HepG2 (cell line): ENCODE results near the gene APH1B. TPM values are rescaled to one million over a fixed set of nuclear protein-coding genes. Genes with fewer than 3 reads are reported as not detected.

Experiments
- ATAC-seq: fragments of 200-7000 bp; cut with Tn5 transposase; 3 replicates; pipeline ENCODE4 v1.9.1; 2020; ENCODE audit warnings: mild to moderate bottlenecking, moderate library complexity
- BruUV-seq: library from RNA; stranded (reverse); fragments of 400-500 nt; replicated peaks from 2 replicates; lab custom pipeline; 2021; lab: Mats Ljungman, UMichigan
- CTCF ChIA-PET: fragments of 300-600 bp; formaldehyde crosslinking; extraction: SDS; loops from one replicate; lab custom pipeline; 2021; ENCODE audit warnings: low total read pairs, inconsistent platforms, low intra/inter-chr PET ratio; lab: Yijun Ruan, JAX
- POLR2A ChIA-PET: fragments of 350-600 bp; sonication (Branson Sonifier 250); formaldehyde crosslinking; loops from one replicate; lab custom pipeline; 2020; ENCODE audit warnings: antibody characterized with exemption, inconsistent platforms; lab: Yijun Ruan, JAX
- DNase-seq: peaks from one replicate; pipeline ENCODE4 v3.0.0-alpha.2; 2015; ENCODE audit warnings: low spot score
- FAIRE-seq: peaks from 3 replicates; lab custom pipeline; 2011; peaks lifted over from hg19 to GRCh38; lab: Jason Lieb, UNC
- H2AFZ ChIP-seq: one replicate; pipeline ENCODE4 v1.6.1; 2011; ENCODE audit warnings: low read length, inconsistent platforms
- H3K27ac ChIP-seq: fragments of 300-600 bp; 3 replicates; pipeline ENCODE4 v1.8.0; 2011; ENCODE audit warnings: mixed run types, mild to moderate bottlenecking, mixed read lengths, low read length, inconsistent platforms; ENCODE audit not compliant: insufficient read depth; ENCODE audit errors: extremely low read length
- H3K27me3 ChIP-seq, 2 experiments: fragments of 200-600 bp in 1 of 2; 2 replicates in 1 of 2; 3 replicates in 1 of 2; pipeline versions ENCODE4 v1.6.0 to v1.8.0; 2011; ENCODE audit warnings: low read length in 2 of 2, mild to moderate bottlenecking in 2 of 2, moderate library complexity in 2 of 2, inconsistent platforms in 1 of 2; ENCODE audit not compliant: insufficient read depth in 2 of 2, control insufficient read depth in 1 of 2
- H3K36me3 ChIP-seq, 2 experiments: fragments of 200-600 bp in 1 of 2; replicated peaks in 1 of 2; 2 replicates in 1 of 2; 3 replicates in 1 of 2; pipeline versions ENCODE4 v1.5.1 to v1.8.0; 2011; ENCODE audit warnings: low read length in 2 of 2, inconsistent platforms in 1 of 2; ENCODE audit not compliant: insufficient read depth in 2 of 2, control insufficient read depth in 1 of 2
- H3K4me1 ChIP-seq: 2 replicates; pipeline ENCODE4 v1.5.1; 2012; ENCODE audit warnings: low read length, inconsistent platforms; ENCODE audit not compliant: insufficient read depth
- H3K4me2 ChIP-seq: 2 replicates; pipeline ENCODE4 v1.6.0; 2011; ENCODE audit warnings: low read depth, low read length, inconsistent platforms
- H3K4me3 ChIP-seq, 3 experiments: fragments of 200-600 bp in 1 of 3; sonication (generic), shearing (Covaris generic) in 1 of 3; replicated peaks in 1 of 3; 2 replicates each; pipeline ENCODE4 v1.5.1; 2011 to 2016; ENCODE audit warnings: low read length in 3 of 3, inconsistent platforms in 2 of 3, low read depth in 2 of 3, mild to moderate bottlenecking in 2 of 3, control low read depth in 1 of 3, mixed read lengths in 1 of 3; ENCODE audit not compliant: insufficient read depth in 1 of 3
- H3K79me2 ChIP-seq: one replicate; pipeline ENCODE4 v1.6.1; 2011; ENCODE audit warnings: low read length, inconsistent platforms; ENCODE audit not compliant: insufficient read depth
- H3K9ac ChIP-seq: 2 replicates; pipeline ENCODE4 v1.6.0; 2011; ENCODE audit warnings: mild to moderate bottlenecking, low read depth, low read length, inconsistent platforms; ENCODE audit not compliant: insufficient read depth
- H3K9me3 ChIP-seq: 2 replicates; pipeline ENCODE4 v1.5.1; 2012; ENCODE audit warnings: mild to moderate bottlenecking, low read length
- H4K20me1 ChIP-seq: 2 replicates; pipeline ENCODE4 v1.6.0; 2011; ENCODE audit warnings: inconsistent platforms, mild to moderate bottlenecking, low read length, moderate library complexity; ENCODE audit not compliant: insufficient read depth
- CEBPB ChIP-seq: IDR thresholded peaks from 2 replicates; pipeline ENCODE4 v1.6.1; 2011; ENCODE audit warnings: low read depth, low read length, improper control_type of control experiment, borderline replicate concordance
- HNF4G ChIP-seq, 2 experiments: sonication (generic) in 1 of 2; formaldehyde crosslinking in 1 of 2; IDR thresholded peaks; 2 replicates each; pipeline versions ENCODE4 v1.4.0 to v1.6.1; 2011 to 2020; ENCODE audit warnings: borderline replicate concordance in 2 of 2, low read depth in 2 of 2, mild to moderate bottlenecking in 2 of 2, low read length in 1 of 2, missing genetic modification reagents in 1 of 2, moderate library complexity in 1 of 2
- SUZ12 ChIP-seq: fragments of 150-350 bp; IDR thresholded peaks from 2 replicates; pipeline ENCODE4 v1.6.1; 2014; ENCODE audit warnings: low read depth, low read length
- ZBTB3 ChIP-seq: sonication (generic); formaldehyde crosslinking; IDR thresholded peaks from 2 replicates; pipeline ENCODE4 v1.4.0; 2020; ENCODE audit warnings: low read depth, mild to moderate bottlenecking, moderate library complexity, missing genetic modification reagents, borderline replicate concordance
- ZNF264 ChIP-seq: sonication (generic); formaldehyde crosslinking; IDR thresholded peaks from 2 replicates; pipeline ENCODE4 v1.4.0; 2020; ENCODE audit warnings: missing genetic modification reagents
- ZNF460 ChIP-seq: sonication (generic); formaldehyde crosslinking; IDR thresholded peaks from 2 replicates; pipeline ENCODE4 v1.5.1; 2020; ENCODE audit warnings: missing genetic modification reagents, mild to moderate bottlenecking, borderline replicate concordance
- WGBS: methylation state at CpG from one replicate; pipeline ENCODE4 v1.1.6; 2017; ENCODE audit warnings: low lambda C conversion rate; 5-methylcytosine and 5-hydroxymethylcytosine counted together
- in situ Hi-C: cut with HindIII; loops from 2 replicates; pipeline ENCODE4 v1.10.0; 2017; ENCODE audit warnings: low pct_unique_long_range_greater_than_20kb; ENCODE audit not compliant: extremely low pct_ligation_motif_present
- intact Hi-C: fragments of 100-400 bp; cut with micrococcal nuclease; formaldehyde crosslinking; loops from one replicate; pipeline ENCODE4 v1.10.0; 2022; ENCODE audit not compliant: unreplicated experiment
- polyA plus RNA-seq, 8 experiments: library from polyadenylated mRNA; depleted of rRNA in 3 of 8; stranded (reverse) in 7 of 8; unstranded in 1 of 8; fragments of >200 nt; fragmentation: Illumina TruSeq in 4 of 8; extraction: Trizol in 4 of 8; gene quantifications; 2 replicates each; pipeline versions ENCODE4 v1.2.1 to v1.2.3, GENCODE V29; 2011 to 2016; ENCODE audit warnings: low read depth in 4 of 8, missing spikeins in 1 of 8, mixed read lengths in 1 of 8; ENCODE audit not compliant: insufficient read depth in 1 of 8
- total RNA-seq, 5 experiments: library from RNA; depleted of rRNA; stranded (reverse); fragments of >200 nt; fragmentation: Illumina TruSeq; extraction: Trizol; gene quantifications; 2 replicates each; pipeline ENCODE4 v1.2.3, GENCODE V29; 2016; ENCODE audit warnings: low read depth in 1 of 5
- TF ChIP-seq, protein P1 (sequence below): sonication (generic); formaldehyde crosslinking; IDR thresholded peaks from 2 replicates; pipeline ENCODE4 v1.4.0; 2020; ENCODE audit warnings: missing genetic modification reagents; ENCODE audit errors: not compliant biosample characterization
- TF ChIP-seq, protein P2 (sequence below): sonication (generic); formaldehyde crosslinking; IDR thresholded peaks from 2 replicates; pipeline ENCODE4 v1.5.0; 2020; ENCODE audit warnings: mild to moderate bottlenecking, missing genetic modification reagents
- TF ChIP-seq, protein P3 (sequence below): sonication (generic); formaldehyde crosslinking; IDR thresholded peaks from 2 replicates; pipeline ENCODE4 v1.4.0; 2020; ENCODE audit warnings: missing genetic modification reagents, borderline replicate concordance
- TF ChIP-seq, protein P4 (sequence below): sonication (generic); formaldehyde crosslinking; IDR thresholded peaks from 2 replicates; pipeline ENCODE4 v1.4.0; 2020; ENCODE audit warnings: missing genetic modification reagents

Gene APH1B
- total and polyA plus RNA-seq, 2 of the 13 experiments (the other 11 are each of a cell fraction or from before 2014, with no cell fraction given), result 0.45 to 1.00 TPM

DNA sequence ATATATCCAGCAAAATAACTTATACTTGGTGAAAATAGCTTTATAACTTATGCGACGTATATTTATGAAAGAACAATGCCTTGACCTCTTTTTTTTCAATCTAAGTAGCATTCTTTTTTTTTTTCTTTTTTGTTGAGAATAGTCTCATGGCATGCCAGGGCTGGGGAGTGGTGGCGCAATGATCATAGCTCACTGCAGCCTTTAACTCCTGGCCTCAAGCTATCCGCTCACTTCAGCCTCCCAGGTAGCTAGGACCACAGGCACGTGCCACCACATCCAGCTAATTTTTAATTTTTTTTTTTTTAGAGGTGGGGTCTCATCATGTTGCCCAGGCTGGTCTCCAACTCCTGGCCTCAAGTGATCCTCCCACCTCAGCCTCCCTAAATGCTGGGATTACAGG, 44.5 kb upstream of the APH1B start:
- CTCF ChIA-PET, result no interaction called here
- FAIRE-seq (no peak), ATAC-seq (no peak), DNase-seq (no peak)
- Histone ChIP-seq H3K9me3 (no peaks in the 10 kb centered on the region), H3K4me3 (no peak overlapping the region), H2AFZ (no peak overlapping the region), H3K36me3 (no peaks in the 10 kb centered on the region), H3K4me2 (no peak overlapping the region), H3K79me2 (no peaks in the 10 kb centered on the region), H3K4me1 (peaks cover 29% of the 10 kb centered on the region), H3K27ac (no peak overlapping the region), H3K9ac (no peak overlapping the region), H4K20me1 (no peaks in the 10 kb centered on the region), H3K27me3 (no peaks in the 10 kb centered on the region)
- POLR2A ChIA-PET, result interaction anchor here (0.6 to 1.0 kb wide), 3 partner anchors 43 to 1863 kb away, joined by 3 to 4 read pairs (median 3); partner anchors contain the start of genes RAB8B and RPS27L
- in situ Hi-C loops (no loop called here), intact Hi-C loops (no loop called here)
- BruUV-seq, result no TSS peak
- 95% methylated on average over 5 of the region's 5 CpGs for WGBS
- TF ChIP-seq, protein P1, sequence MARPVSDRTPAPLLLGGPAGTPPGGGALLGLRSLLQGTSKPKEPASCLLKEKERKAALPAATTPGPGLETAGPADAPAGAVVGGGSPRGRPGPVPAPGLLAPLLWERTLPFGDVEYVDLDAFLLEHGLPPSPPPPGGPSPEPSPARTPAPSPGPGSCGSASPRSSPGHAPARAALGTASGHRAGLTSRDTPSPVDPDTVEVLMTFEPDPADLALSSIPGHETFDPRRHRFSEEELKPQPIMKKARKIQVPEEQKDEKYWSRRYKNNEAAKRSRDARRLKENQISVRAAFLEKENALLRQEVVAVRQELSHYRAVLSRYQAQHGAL, result no peak
- no peak for TF ChIP-seq SUZ12
- 0 out of 2 replicates have a peak, but pooled peaks have one; percentile 46 for TF ChIP-seq ZNF264 (CRISPR knock-in tag)
- no peak for TF ChIP-seq HNF4G (IDR thresholded peaks at IDR 0.05; ENCODE audit: borderline replicate concordance, low read depth, low read length)
- no peak for TF ChIP-seq HNF4G (CRISPR knock-in tag; IDR thresholded peaks at IDR 0.05; ENCODE audit: borderline replicate concordance, low read depth)
- TF ChIP-seq, protein P2, sequence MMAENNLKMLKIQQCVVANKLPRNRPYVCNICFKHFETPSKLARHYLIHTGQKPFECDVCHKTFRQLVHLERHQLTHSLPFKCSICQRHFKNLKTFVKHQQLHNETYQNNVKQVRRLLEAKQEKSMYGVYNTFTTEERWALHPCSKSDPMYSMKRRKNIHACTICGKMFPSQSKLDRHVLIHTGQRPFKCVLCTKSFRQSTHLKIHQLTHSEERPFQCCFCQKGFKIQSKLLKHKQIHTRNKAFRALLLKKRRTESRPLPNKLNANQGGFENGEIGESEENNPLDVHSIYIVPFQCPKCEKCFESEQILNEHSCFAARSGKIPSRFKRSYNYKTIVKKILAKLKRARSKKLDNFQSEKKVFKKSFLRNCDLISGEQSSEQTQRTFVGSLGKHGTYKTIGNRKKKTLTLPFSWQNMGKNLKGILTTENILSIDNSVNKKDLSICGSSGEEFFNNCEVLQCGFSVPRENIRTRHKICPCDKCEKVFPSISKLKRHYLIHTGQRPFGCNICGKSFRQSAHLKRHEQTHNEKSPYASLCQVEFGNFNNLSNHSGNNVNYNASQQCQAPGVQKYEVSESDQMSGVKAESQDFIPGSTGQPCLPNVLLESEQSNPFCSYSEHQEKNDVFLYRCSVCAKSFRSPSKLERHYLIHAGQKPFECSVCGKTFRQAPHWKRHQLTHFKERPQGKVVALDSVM (CRISPR knock-in tag), result peak; percentile 82
- TF ChIP-seq, protein P3, sequence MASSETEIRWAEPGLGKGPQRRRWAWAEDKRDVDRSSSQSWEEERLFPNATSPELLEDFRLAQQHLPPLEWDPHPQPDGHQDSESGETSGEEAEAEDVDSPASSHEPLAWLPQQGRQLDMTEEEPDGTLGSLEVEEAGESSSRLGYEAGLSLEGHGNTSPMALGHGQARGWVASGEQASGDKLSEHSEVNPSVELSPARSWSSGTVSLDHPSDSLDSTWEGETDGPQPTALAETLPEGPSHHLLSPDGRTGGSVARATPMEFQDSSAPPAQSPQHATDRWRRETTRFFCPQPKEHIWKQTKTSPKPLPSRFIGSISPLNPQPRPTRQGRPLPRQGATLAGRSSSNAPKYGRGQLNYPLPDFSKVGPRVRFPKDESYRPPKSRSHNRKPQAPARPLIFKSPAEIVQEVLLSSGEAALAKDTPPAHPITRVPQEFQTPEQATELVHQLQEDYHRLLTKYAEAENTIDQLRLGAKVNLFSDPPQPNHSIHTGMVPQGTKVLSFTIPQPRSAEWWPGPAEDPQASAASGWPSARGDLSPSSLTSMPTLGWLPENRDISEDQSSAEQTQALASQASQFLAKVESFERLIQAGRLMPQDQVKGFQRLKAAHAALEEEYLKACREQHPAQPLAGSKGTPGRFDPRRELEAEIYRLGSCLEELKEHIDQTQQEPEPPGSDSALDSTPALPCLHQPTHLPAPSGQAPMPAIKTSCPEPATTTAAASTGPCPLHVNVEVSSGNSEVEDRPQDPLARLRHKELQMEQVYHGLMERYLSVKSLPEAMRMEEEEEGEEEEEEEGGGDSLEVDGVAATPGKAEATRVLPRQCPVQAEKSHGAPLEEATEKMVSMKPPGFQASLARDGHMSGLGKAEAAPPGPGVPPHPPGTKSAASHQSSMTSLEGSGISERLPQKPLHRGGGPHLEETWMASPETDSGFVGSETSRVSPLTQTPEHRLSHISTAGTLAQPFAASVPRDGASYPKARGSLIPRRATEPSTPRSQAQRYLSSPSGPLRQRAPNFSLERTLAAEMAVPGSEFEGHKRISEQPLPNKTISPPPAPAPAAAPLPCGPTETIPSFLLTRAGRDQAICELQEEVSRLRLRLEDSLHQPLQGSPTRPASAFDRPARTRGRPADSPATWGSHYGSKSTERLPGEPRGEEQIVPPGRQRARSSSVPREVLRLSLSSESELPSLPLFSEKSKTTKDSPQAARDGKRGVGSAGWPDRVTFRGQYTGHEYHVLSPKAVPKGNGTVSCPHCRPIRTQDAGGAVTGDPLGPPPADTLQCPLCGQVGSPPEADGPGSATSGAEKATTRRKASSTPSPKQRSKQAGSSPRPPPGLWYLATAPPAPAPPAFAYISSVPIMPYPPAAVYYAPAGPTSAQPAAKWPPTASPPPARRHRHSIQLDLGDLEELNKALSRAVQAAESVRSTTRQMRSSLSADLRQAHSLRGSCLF (CRISPR knock-in tag), result no peak
- no peak for TF ChIP-seq ZBTB3 (CRISPR knock-in tag)
- TF ChIP-seq, protein P4, sequence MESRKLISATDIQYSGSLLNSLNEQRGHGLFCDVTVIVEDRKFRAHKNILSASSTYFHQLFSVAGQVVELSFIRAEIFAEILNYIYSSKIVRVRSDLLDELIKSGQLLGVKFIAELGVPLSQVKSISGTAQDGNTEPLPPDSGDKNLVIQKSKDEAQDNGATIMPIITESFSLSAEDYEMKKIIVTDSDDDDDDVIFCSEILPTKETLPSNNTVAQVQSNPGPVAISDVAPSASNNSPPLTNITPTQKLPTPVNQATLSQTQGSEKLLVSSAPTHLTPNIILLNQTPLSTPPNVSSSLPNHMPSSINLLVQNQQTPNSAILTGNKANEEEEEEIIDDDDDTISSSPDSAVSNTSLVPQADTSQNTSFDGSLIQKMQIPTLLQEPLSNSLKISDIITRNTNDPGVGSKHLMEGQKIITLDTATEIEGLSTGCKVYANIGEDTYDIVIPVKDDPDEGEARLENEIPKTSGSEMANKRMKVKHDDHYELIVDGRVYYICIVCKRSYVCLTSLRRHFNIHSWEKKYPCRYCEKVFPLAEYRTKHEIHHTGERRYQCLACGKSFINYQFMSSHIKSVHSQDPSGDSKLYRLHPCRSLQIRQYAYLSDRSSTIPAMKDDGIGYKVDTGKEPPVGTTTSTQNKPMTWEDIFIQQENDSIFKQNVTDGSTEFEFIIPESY (CRISPR knock-in tag), result peak; percentile 68; the same call in 1 of the 2 replicates
- peak; percentile 59 for TF ChIP-seq CEBPB
- TF ChIP-seq ZNF460 (CRISPR knock-in tag), result peak; percentile 76; the same call in 1 of the 2 replicates
